IMR-90 (cell line): ENCODE results near the gene INHA. TPM values are rescaled to one million over a fixed set of nuclear protein-coding genes. Genes with fewer than 3 reads are reported as not detected.

Source experiments
- CEBPB ChIP-seq: IDR thresholded peaks from 2 replicates; pipeline ENCODE4 v1.6.1; 2012; ENCODE audit warnings: low read depth, low read length, improper control_type of control experiment
- MXI1 ChIP-seq: IDR thresholded peaks from 2 replicates; pipeline ENCODE4 v1.6.1; 2012; ENCODE audit warnings: low read depth, mild to moderate bottlenecking, low read length, moderate library complexity, borderline replicate concordance
- NFE2L2 ChIP-seq: fragments of 150-350 bp; IDR thresholded peaks from 2 replicates; pipeline ENCODE4 v1.6.1; 2016; ENCODE audit warnings: low read depth, mild to moderate bottlenecking, low read length
- polyA plus RNA-seq, 3 experiments: library from polyadenylated mRNA; depleted of rRNA; stranded (reverse); fragments of >200 nt; gene quantifications; 2 replicates each; pipeline ENCODE4 v1.2.3, GENCODE V29; 2012; ENCODE audit warnings: low replicate concordance in 1 of 3
- total RNA-seq: library from RNA; depleted of rRNA; stranded (reverse); fragments of >200 nt; gene quantifications from 2 replicates; pipeline ENCODE4 v1.2.3, GENCODE V29; 2012

The INHA gene
- total and polyA plus RNA-seq, 2 of the 4 experiments (the other 2 are of a cell fraction): 0.96 TPM; not detected in 1

DNA sequence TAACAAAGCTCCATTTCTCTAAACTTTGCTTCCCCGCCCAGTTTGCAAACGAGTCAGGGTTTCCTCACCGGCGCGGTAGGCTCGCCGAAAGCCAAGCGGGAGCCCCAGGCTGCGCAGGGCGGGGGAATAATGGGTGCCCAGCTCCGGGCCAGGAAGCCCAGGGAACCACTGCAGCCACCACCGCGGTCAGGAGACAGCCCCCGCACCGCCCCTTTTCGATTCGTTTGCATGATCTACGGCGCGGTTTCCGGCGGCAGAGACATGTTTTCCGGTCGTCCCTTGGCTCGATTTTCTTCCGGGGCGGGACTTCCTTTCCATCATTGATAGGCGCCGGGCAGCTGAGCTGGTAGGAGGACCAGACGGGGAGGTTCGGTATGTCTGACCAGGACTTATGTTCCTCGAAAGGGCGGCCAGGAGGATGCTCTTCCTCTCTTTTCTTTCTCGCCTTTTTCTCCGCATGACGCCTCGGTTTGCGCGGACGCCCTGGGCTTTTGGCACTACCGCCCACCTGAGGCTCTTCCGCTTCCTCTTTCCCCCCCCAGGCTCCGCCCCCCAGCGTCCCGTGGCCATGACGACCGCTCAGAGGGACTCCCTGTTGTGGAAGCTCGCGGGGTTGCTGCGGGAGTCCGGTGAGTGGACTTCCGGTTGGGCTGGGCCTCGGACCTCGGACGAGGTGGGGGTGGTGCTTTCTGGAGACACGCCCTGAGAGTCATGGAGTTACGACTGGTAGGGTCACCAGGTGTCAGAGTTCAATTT is 25.6 kb downstream of the INHA start, which contains the start of gene STK11IP (continued):
- peak; percentile 59 for TF ChIP-seq MXI1
- 0 out of 2 replicates have a peak, but pooled peaks have one; percentile 5 for TF ChIP-seq CEBPB
- TF ChIP-seq NFE2L2: no peak
